Activated B cell treated with CpG ODN at 0.5 μM for 24 hours (primary cell): ENCODE measurements around the gene IL20RA. TPM values are rescaled to one million over a fixed set of nuclear protein-coding genes. Genes with fewer than 3 reads are reported as not detected.

ENCODE experiments used
- ATAC-seq: fragments of 200-7000 bp; cut with Tn5 transposase; one replicate; pipeline ENCODE4 v1.10.0; 2021; ENCODE audit warnings: low read depth, mild to moderate bottlenecking, moderate library complexity
- CTCF ChIA-PET: fragments of 350-600 bp; sonication (Branson Sonifier 250); formaldehyde crosslinking; loops from one replicate; lab custom pipeline; 2021; ENCODE audit warnings: antibody characterized with exemption; lab: Charles Lee
- POLR2A ChIA-PET: fragments of 350-600 bp; sonication (Branson Sonifier 250); formaldehyde crosslinking; loops from one replicate; lab custom pipeline; 2021; ENCODE audit warnings: antibody characterized with exemption; lab: Charles Lee
- DNase-seq: peaks from one replicate; pipeline ENCODE4 v3.0.0; 2022
- H3K27ac Mint-ChIP-seq: one replicate; pipeline ENCODE4 v1.8.0; 2020; ENCODE audit warnings: mixed read lengths
- H3K27me3 Mint-ChIP-seq: one replicate; pipeline ENCODE4 v1.8.0; 2021; ENCODE audit warnings: mixed read lengths
- H3K36me3 Mint-ChIP-seq: one replicate; pipeline ENCODE4 v1.8.0; 2021; ENCODE audit warnings: low read depth, mixed read lengths
- H3K4me1 Mint-ChIP-seq: one replicate; pipeline ENCODE4 v1.8.0; 2021; ENCODE audit warnings: mixed read lengths
- H3K4me3 Mint-ChIP-seq: one replicate; pipeline ENCODE4 v1.8.0; 2020; ENCODE audit warnings: mild to moderate bottlenecking, mixed read lengths
- H3K9me3 Mint-ChIP-seq: one replicate; pipeline ENCODE4 v1.8.0; 2020; ENCODE audit warnings: mixed read lengths
- CTCF ChIP-seq: fragments of 200-600 bp; IDR thresholded peaks from one replicate; pipeline ENCODE4 v1.8.0; 2022; ENCODE audit warnings: antibody characterized with exemption, mild to moderate bottlenecking
- intact Hi-C: fragments of 100-400 bp; cut with micrococcal nuclease; formaldehyde crosslinking; loops from one replicate; pipeline ENCODE4 v1.15.1; 2024
- total RNA-seq: library from RNA; stranded (reverse); gene quantifications from 2 replicates; pipeline ENCODE4 v1.2.3, GENCODE V29; 2022

IL20RA gene
- total RNA-seq, 1 donor from 2014 or later: not detected

- Mint-ChIP-seq H3K27me3 (peaks cover 60% of the 10 kb centered on the region), H3K27ac (no peak overlapping the region), H3K4me3 (peak overlapping the region; percentile 66), H3K36me3 (no peaks in the 10 kb centered on the region), H3K4me1 (peaks cover 6% of the 10 kb centered on the region), H3K9me3 (no peaks in the 10 kb centered on the region)
- ChIA-PET CTCF (no interaction called here), POLR2A (no interaction called here)
- intact Hi-C loops: no loop called here
- DNase-seq (no peak), ATAC-seq (no peak)
- TF ChIP-seq CTCF: no peak
Measured at GRCh38 chr6:137045222-137045789, 541 bp upstream of the IL20RA start.

- H3K36me3 Mint-ChIP-seq: no peaks in the 10 kb centered on the region
- ATAC-seq (peak; percentile 21), DNase-seq (no peak)
- no peak for TF ChIP-seq CTCF
- CTCF ChIA-PET: no interaction called here
- POLR2A ChIA-PET: interaction anchor here (0.7 kb wide), 1 partner anchor 755 kb away, joined by 4 read pairs; no protein-coding TSS in a partner anchor
- peaks cover 6% of the 10 kb centered on the region for H3K4me1 Mint-ChIP-seq
- H3K9me3 Mint-ChIP-seq: no peaks in the 10 kb centered on the region
- peak overlapping the region; percentile 81 for H3K4me3 Mint-ChIP-seq
- no peak overlapping the region for H3K27ac Mint-ChIP-seq
- intact Hi-C loops: no loop called here
- peaks cover 67% of the 10 kb centered on the region for H3K27me3 Mint-ChIP-seq
Measured at GRCh38 chr6:137043710-137044365, 927 bp downstream of the IL20RA start.

GRCh38 chr6:137040393-137040792, 4.4 kb downstream of the IL20RA start:
- intact Hi-C loops: no loop called here
- TF ChIP-seq CTCF: no peak
- Mint-ChIP-seq H3K36me3 (no peaks in the 10 kb centered on the region), H3K27me3 (peaks cover 58% of the 10 kb centered on the region), H3K4me1 (peaks cover 6% of the 10 kb centered on the region), H3K4me3 (no peak overlapping the region), H3K27ac (no peak overlapping the region), H3K9me3 (no peaks in the 10 kb centered on the region)
- POLR2A ChIA-PET: no interaction called here
- DNase-seq (no peak), ATAC-seq (no peak)
- CTCF ChIA-PET: no interaction called here

GRCh38 chr6:137039010-137039409, 5.8 kb downstream of the IL20RA start:
- TF ChIP-seq CTCF: no peak
- no peaks in the 10 kb centered on the region for H3K36me3 Mint-ChIP-seq
- no peak for DNase-seq
- intact Hi-C loops: no loop called here
- H3K27ac Mint-ChIP-seq: no peak overlapping the region
- no peak for ATAC-seq
- no peaks in the 10 kb centered on the region for H3K9me3 Mint-ChIP-seq
- ChIA-PET POLR2A (no interaction called here), CTCF (no interaction called here)
- peaks cover 2% of the 10 kb centered on the region for H3K4me1 Mint-ChIP-seq
- no peak overlapping the region for H3K4me3 Mint-ChIP-seq
- peaks cover 56% of the 10 kb centered on the region for H3K27me3 Mint-ChIP-seq

- Mint-ChIP-seq H3K9me3 (no peaks in the 10 kb centered on the region), H3K4me3 (no peak overlapping the region), H3K4me1 (no peaks in the 10 kb centered on the region), H3K27me3 (peaks cover 55% of the 10 kb centered on the region), H3K27ac (no peak overlapping the region), H3K36me3 (no peaks in the 10 kb centered on the region)
- POLR2A ChIA-PET: no interaction called here
- CTCF ChIA-PET: no interaction called here
- no peak for DNase-seq
- TF ChIP-seq CTCF: no peak
- intact Hi-C loops: no loop called here
- ATAC-seq: no peak
Measured at GRCh38 chr6:137036566-137037300, 8.0 kb downstream of the IL20RA start.
